MG63 (cell line): ENCODE results near the gene PLCB3. TPM values are rescaled to one million over a fixed set of nuclear protein-coding genes. Genes with fewer than 3 reads are reported as not detected.

ENCODE experiments used
- DNase-seq: peaks from one replicate; pipeline ENCODE4 v3.0.0-alpha.2; 2020
- H3K27me3 ChIP-seq: fragments of 250-450 bp; sonication (Bioruptor Pico); 2 replicates; pipeline ENCODE4 v1.5.1; 2020; ENCODE audit warnings: mild to moderate bottlenecking, moderate library complexity
- H3K36me3 ChIP-seq: fragments of 250-450 bp; sonication (Bioruptor Pico); 2 replicates; pipeline ENCODE4 v1.5.1; 2020; ENCODE audit warnings: mild to moderate bottlenecking, moderate library complexity
- H3K4me3 ChIP-seq: fragments of 250-450 bp; sonication (Bioruptor Pico); 2 replicates; pipeline ENCODE4 v1.5.1; 2020; ENCODE audit warnings: mild to moderate bottlenecking, moderate library complexity
- H3K9me3 ChIP-seq: fragments of 250-450 bp; sonication (Bioruptor Pico); 2 replicates; pipeline ENCODE4 v1.5.1; 2020; ENCODE audit warnings: mild to moderate bottlenecking, moderate library complexity
- total RNA-seq: library from RNA; depleted of rRNA; stranded (reverse); fragments of >200 nt; shearing (Covaris generic); gene quantifications from 2 replicates; pipeline ENCODE4 v1.2.3, GENCODE V29; 2014; ENCODE audit warnings: low replicate concordance

The PLCB3 gene
- total RNA-seq, 1 experiment from 2014 or later = 37.4 TPM

- Histone ChIP-seq H3K36me3 (peaks cover 14% of the 10 kb centered on the region), H3K9me3 (no peaks in the 10 kb centered on the region), H3K27me3 (no peaks in the 10 kb centered on the region), H3K4me3 (no peak overlapping the region)
- DNase-seq = no peak
Observed at GRCh38 chr11:64265176-64266160, 14.1 kb downstream of the PLCB3 start.

DNA sequence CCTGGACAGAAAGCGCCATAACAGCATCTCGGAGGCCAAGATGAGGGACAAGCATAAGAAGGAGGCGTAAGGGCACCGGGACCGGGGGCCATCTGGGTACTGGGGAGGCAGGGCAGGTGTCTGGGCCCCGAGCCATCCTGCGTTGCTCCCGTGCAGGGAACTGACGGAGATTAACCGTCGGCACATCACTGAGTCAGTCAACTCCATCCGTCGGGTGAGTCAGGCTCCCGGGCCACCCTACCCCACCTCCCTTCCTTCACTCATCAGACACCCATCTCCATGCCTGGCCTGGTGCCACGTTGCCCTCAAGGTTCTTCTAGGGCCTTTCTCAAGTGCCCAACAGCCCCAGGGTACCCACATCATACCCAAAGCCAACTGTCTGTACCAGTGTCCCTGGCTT, 15.0 kb downstream of the PLCB3 start:
- Histone ChIP-seq H3K27me3 (no peaks in the 10 kb centered on the region), H3K4me3 (no peak overlapping the region), H3K9me3 (no peaks in the 10 kb centered on the region), H3K36me3 (peaks cover 15% of the 10 kb centered on the region)
- DNase-seq = no peak

GRCh38 chr11:64267207-64267945, 16.0 kb downstream of the PLCB3 start:
- H3K36me3 ChIP-seq = peaks cover 17% of the 10 kb centered on the region
- H3K4me3 ChIP-seq = no peak overlapping the region
- H3K27me3 ChIP-seq = no peaks in the 10 kb centered on the region
- DNase-seq = no peak
- no peaks in the 10 kb centered on the region for H3K9me3 ChIP-seq

DNA sequence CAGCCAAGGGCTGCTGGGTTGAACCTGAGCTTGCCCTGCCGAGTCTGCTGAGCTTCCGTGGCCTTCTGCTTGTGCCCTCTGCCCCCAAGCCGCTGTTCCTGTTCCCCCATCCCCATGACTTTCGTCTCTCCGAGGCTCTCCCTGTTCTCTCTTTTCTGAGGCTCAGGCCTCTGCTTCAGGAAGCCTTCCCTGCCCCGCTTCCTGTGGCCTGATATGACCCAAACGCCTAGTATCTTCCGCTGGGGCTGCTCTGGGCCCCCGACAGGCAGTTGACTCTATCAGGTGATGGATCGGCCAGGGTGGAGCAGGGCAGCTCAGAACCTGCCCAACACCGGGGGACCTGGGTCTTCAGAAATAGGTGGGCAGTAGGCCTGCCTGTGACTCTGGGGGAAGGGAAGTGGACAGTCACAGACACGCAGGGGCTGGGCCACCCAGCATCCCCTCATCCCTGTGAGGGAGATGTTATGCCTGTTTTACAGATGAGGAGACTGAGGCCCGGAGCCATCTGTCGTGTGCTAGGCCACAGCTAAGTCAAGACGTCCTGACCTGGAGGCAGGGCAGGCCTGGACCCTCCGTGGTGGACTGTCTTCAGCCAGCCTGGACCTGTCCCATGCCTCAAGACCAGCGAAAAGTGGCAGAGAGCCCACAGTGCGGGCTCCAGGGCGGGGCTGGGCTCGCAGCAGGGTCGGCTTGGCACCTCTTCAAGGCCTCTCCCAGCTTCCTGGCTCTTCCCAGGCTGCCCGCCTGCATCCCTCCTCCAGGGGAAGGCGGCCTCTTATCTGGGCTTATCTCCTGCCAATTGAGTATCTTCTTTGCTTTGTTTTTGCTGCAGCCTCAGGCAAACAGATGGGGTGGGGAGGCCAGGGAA, 16.9 kb downstream of the PLCB3 start:
- Histone ChIP-seq H3K27me3 (no peaks in the 10 kb centered on the region), H3K9me3 (no peaks in the 10 kb centered on the region), H3K4me3 (peak overlapping the region; percentile 60), H3K36me3 (peaks cover 11% of the 10 kb centered on the region)
- peak; percentile 60 for DNase-seq

GRCh38 chr11:64268893-64269539, 17.7 kb downstream of the PLCB3 start:
- Histone ChIP-seq H3K36me3 (peaks cover 10% of the 10 kb centered on the region), H3K4me3 (peak overlapping the region; percentile 60), H3K9me3 (no peaks in the 10 kb centered on the region), H3K27me3 (no peaks in the 10 kb centered on the region)
- DNase-seq = peak; percentile 74

DNA sequence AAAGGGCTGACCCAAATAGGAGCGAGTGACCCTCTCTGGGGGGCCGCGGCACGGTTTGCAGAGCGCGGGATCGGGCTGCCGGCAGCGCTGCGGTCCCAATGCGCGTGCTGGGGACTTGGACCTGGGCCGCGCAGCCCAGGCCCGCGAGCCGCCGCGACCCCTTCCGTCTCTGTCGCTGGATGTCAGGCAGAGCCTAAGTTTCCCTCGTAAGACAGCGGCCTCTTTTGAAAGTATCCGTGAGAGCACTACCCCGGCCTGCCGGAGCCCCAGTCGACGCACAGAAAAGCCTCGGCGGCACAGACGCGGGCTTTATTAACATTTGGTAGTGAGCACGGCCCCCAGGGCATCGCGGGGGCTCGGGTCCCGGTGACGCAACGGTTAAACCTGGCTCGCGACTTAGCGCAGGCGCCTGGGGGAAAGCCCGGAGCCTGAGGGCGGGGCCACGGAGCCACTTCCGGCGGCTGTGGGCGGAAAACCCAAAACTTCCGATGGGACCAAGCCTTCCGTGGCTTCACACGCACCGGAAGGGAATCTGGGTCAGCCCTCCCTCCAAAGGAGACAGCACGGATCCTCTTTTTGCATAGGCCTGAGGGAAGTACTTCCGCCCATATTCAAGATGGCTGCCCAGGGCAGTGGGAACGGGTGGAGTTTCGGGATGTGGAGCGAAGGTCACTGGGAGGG, 18.4 kb downstream of the PLCB3 start:
- DNase-seq = peak; percentile 99

DNA sequence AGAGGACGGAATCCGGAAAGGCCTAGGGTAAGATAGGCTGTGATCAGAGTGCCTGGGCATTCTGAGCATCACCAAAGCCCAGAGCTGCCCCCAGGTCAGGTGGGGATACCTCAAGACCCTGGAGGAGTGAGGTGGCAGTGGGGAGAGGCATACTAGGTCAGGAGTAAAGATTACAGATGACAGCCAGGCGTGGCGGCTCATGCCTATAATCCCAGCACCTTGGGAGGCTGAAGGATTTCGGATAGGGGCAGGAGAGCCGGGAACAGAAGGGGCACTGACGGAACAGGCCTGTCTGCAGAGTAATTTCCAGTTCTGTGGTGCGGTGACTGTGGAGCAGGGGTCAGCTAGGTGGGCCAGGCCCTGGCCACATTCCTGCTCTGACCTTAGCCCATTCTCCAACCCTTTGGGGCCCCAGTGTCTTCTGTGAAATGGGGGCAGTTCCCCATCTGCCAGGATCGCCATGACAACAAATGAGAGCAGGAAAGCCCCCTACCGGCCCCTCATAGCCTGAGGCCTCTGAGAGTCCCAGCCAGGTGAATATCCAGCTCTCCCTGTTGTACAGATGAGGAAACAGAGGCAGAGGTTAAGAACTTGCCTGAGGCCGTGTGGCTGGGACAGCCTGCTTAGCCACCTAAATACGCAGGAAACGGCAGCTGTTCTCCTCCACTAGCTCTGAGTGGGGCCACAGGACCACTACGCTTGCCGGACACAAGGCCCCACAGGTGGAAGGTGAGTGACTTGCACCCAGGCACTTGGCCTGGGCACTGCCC, 23.9 kb downstream of the PLCB3 start:
- Histone ChIP-seq H3K4me3 (no peak overlapping the region), H3K27me3 (no peaks in the 10 kb centered on the region), H3K36me3 (peaks cover 23% of the 10 kb centered on the region), H3K9me3 (no peaks in the 10 kb centered on the region)
- no peak for DNase-seq

More for the DNA sequence above, 18.4 kb downstream of the PLCB3 start:
- peaks cover 10% of the 10 kb centered on the region for H3K36me3 ChIP-seq
- no peaks in the 10 kb centered on the region for H3K9me3 ChIP-seq
- H3K4me3 ChIP-seq = peak overlapping the region; percentile 60
- H3K27me3 ChIP-seq = no peaks in the 10 kb centered on the region

- no peak overlapping the region for H3K4me3 ChIP-seq
- H3K36me3 ChIP-seq = peaks cover 26% of the 10 kb centered on the region
- H3K27me3 ChIP-seq = no peaks in the 10 kb centered on the region
- H3K9me3 ChIP-seq = no peaks in the 10 kb centered on the region
- DNase-seq = no peak
Observed at GRCh38 chr11:64275841-64276240, 24.5 kb downstream of the PLCB3 start.

- no peaks in the 10 kb centered on the region for H3K9me3 ChIP-seq
- peaks cover 24% of the 10 kb centered on the region for H3K36me3 ChIP-seq
- no peak overlapping the region for H3K4me3 ChIP-seq
- DNase-seq = peak; percentile 95
- no peaks in the 10 kb centered on the region for H3K27me3 ChIP-seq
Observed at GRCh38 chr11:64276653-64277431, 25.5 kb downstream of the PLCB3 start.

- Histone ChIP-seq H3K36me3 (peaks cover 34% of the 10 kb centered on the region), H3K9me3 (no peaks in the 10 kb centered on the region), H3K4me3 (no peak overlapping the region), H3K27me3 (no peaks in the 10 kb centered on the region)
- no peak for DNase-seq
Observed at GRCh38 chr11:64278576-64279190, 27.4 kb downstream of the PLCB3 start.

DNA sequence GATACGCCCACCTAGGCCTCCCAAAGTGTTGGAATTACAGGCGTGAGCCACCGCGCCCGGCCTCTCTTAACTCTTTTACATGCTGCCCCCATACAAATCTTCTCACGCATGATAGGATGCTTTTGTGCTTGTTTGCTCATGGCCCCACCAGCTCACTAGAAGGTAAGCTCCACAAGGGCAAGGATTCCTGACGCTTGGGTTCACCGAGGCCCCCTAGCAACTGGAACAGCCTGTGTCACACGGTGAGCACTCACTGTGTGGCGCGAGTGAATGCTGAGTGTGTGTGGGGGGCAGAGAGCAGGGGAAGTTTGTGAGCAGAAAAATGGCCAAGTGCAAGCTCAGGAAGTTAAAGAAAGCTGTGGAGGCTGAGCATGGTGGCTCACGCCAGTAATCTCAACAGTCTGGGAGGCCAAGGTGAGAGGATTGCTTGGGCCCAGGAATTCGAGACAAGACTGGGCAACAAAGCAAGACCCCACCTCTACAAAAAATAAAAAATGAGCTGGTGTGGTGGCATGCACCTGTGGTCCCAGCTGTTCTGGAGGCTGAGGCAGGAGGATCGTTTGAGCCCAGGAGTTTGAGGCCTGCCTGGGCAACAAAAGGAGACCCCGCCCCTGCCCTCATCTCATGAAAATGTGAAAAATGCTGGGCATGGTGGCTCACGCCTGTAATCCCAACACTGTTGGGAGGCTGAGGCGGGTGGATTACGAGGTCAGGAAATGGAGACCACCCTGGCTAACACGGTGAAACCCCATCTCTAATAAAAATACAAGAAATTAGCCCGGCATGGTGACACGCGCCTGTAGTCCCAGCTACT, 30.8 kb downstream of the PLCB3 start:
- Histone ChIP-seq H3K9me3 (no peaks in the 10 kb centered on the region), H3K4me3 (no peak overlapping the region), H3K36me3 (peaks cover 26% of the 10 kb centered on the region), H3K27me3 (no peaks in the 10 kb centered on the region)
- no peak for DNase-seq

DNA sequence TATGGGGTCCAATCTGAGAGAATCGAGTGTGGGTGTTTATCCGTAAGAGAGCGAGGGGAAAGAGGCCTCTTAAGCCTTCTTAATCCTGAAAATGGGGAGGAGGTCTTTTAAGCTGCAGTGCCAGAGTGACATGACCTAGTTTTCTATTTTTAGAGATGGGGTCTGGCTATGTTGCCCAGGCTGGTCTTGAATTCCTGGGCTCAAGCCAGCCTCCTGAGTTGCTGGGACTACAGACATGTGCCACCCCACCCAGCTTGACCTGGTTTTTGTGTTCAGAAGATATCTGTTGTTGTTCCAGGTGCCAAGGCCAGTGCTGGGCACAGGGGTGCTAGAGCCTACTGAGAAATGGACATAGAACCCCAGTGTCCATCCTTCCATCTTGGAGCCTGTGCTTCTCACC, 31.8 kb downstream of the PLCB3 start:
- H3K4me3 ChIP-seq = no peak overlapping the region

More for the DNA sequence above, 31.8 kb downstream of the PLCB3 start:
- H3K27me3 ChIP-seq = no peaks in the 10 kb centered on the region
- no peak for DNase-seq
- H3K9me3 ChIP-seq = no peaks in the 10 kb centered on the region
- H3K36me3 ChIP-seq = peaks cover 21% of the 10 kb centered on the region
